Mucosa of stomach (tissue), 1 donor: Measurements from ENCODE around the gene KCNK6.
"Not testable (repeated sequence)": the region's sequence is repeated elsewhere in the genome, so short reads cannot be mapped to it uniquely, and the experiment has no call there.

ENCODE experiments used
- H3K27me3 ChIP-seq: one replicate; pipeline ENCODE4 v1.7.0; 2013; ENCODE audit warnings: mild to moderate bottlenecking, low read length; ENCODE audit not compliant: control insufficient read depth, insufficient read depth
- H3K36me3 ChIP-seq: one replicate; pipeline ENCODE4 v1.7.0; 2013; ENCODE audit warnings: low read length; ENCODE audit not compliant: control insufficient read depth, insufficient read depth
- H3K4me1 ChIP-seq: one replicate; pipeline ENCODE4 v1.7.0; 2013; ENCODE audit warnings: mild to moderate bottlenecking, low read length; ENCODE audit not compliant: control insufficient read depth, insufficient read depth
- H3K4me3 ChIP-seq: one replicate; pipeline ENCODE4 v1.7.0; 2013; ENCODE audit warnings: low read length
- H3K9ac ChIP-seq: one replicate; pipeline ENCODE4 v1.7.0; 2013; ENCODE audit warnings: mild to moderate bottlenecking, low read length, moderate library complexity
- H3K9me3 ChIP-seq: one replicate; pipeline ENCODE4 v1.7.0; 2013; ENCODE audit warnings: mild to moderate bottlenecking, low read length, moderate library complexity; ENCODE audit not compliant: control insufficient read depth
- donor health status: Pancreatic carcinoma.

Gene KCNK6

DNA sequence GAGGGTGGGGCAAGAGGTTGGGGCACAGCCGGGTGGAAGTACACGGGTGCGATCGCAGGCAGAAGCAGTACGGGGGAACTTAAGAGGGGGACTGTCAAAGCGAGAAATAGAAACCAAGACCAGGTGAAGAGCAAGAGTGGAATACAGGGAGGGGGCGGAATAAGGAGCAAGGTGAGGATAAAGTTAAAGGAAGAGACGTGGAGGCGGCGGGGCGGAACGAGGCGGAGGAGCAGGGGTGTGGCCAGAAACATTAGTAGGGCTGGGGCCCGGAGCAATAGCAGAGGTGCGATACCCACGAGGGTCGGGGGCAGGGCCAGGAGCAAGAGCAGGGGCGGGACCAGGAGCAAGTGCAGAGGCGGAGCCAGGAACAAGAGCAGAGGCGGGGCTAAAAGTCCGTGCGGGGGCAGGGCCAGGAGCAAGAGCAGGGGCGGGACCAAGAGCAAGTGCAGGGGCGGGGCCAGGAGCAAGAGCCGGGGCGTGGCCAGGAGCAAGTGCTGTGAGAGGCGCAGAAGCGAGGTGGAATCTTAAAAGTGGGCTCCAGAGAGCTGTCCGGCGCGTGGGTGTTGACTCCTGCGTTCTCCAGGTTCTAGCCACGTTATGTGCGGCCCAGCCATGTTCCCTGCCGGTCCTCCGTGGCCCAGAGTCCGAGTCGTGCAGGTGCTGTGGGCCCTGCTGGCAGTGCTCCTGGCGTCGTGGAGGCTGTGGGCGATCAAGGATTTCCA, 17.2 kb downstream of the KCNK6 start:
- no peaks in the 10 kb centered on the region for H3K36me3 ChIP-seq
- no peaks in the 10 kb centered on the region for H3K9me3 ChIP-seq
- H3K9ac ChIP-seq, result peak overlapping the region; percentile 54
- peaks cover 5% of the 10 kb centered on the region for H3K4me1 ChIP-seq
- no peaks in the 10 kb centered on the region for H3K27me3 ChIP-seq
- peak overlapping the region; percentile 39 for H3K4me3 ChIP-seq

DNA sequence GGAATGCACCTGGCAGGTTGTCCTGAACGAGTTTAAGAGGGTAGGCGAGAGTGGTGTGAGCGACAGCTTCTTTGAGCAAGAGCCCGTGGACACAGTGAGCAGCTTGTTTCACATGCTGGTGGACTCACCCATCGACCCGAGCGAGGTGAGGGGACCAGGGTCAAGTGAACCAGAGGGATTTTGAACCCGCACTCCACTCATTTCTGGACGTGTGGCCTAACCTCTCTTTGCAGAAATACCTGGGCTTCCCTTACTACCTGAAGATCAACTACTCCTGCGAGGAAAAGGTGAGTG, 17.7 kb downstream of the KCNK6 start:
- Histone ChIP-seq H3K9ac (peak overlapping the region; percentile 36), H3K9me3 (no peaks in the 10 kb centered on the region)

DNA sequence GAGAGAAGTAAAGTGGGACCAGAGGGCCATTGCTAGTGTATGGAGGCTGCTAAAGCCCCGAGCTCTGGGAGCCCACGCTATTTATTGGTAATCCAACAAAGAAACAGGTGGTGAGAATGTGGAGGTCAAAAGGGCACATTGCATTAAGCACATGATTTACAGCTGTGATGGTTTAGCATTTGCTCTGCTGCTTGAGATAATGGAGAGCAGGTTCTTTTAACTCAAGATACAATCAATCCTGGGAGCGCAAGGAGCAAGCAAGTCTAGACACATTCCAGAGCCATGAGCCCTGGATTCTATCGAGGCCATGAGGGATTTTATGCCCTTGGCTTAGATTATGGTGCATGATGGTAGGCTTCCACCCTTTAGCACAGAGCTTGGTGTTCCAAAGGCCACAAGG, 19.4 kb downstream of the KCNK6 start:
- H3K9ac ChIP-seq, H3K27me3 ChIP-seq, H3K4me3 ChIP-seq, H3K9me3 ChIP-seq, H3K4me1 ChIP-seq, H3K36me3 ChIP-seq: not testable (repeated sequence)

More for the DNA sequence above, 17.7 kb downstream of the KCNK6 start:
- no peaks in the 10 kb centered on the region for H3K36me3 ChIP-seq
- H3K27me3 ChIP-seq, result no peaks in the 10 kb centered on the region
- no peak overlapping the region for H3K4me3 ChIP-seq
- H3K4me1 ChIP-seq, result peaks cover 5% of the 10 kb centered on the region

DNA sequence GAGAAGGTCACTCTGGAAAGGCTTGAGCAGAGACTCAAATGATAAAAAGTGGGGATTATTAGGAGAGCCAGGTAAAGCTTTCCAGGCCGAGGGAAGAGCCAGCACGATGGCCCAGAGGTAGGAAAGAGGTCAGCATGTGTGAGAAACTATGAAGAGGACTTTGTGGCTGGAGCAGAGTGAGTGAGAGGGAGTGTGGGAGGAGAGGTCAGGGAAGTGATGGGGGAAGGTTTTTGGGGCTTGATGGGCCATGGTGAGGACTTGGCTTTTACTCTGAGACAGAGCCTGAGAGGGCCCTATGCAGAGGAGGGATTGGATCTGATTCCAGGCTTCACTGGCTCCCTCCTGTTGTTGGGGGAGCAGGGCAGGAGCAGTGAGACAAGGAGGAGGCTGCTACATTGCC, 21.3 kb downstream of the KCNK6 start:
- no peak overlapping the region for H3K9ac ChIP-seq
- no peaks in the 10 kb centered on the region for H3K27me3 ChIP-seq
- H3K4me3 ChIP-seq, result no peak overlapping the region
- H3K4me1 ChIP-seq, result peaks cover 5% of the 10 kb centered on the region
- H3K9me3 ChIP-seq, result no peaks in the 10 kb centered on the region
- no peaks in the 10 kb centered on the region for H3K36me3 ChIP-seq

DNA sequence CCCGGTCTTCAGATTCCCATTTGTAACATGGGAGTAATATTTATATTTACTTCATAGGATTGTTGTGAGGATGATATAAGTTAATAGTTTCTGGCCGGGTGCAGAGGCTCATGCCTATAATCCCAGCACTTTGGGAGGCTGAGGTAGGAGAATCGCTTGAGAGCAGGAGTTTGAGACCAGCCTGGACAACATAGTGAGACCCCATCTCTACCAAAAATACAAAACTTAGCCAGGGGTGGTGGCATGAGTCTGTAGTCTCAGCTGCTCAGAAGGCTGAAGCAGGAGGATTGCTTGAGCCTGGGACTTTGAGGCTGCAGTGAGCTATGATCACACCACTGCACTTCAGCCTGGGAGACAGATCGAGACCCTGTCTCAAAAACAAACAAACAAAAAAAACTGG, 27.2 kb downstream of the KCNK6 start:
- Histone ChIP-seq H3K9ac (no peak overlapping the region), H3K9me3 (no peaks in the 10 kb centered on the region), H3K27me3 (peaks cover 4% of the 10 kb centered on the region), H3K4me3 (no peak overlapping the region), H3K4me1 (no peaks in the 10 kb centered on the region), H3K36me3 (no peaks in the 10 kb centered on the region)

DNA sequence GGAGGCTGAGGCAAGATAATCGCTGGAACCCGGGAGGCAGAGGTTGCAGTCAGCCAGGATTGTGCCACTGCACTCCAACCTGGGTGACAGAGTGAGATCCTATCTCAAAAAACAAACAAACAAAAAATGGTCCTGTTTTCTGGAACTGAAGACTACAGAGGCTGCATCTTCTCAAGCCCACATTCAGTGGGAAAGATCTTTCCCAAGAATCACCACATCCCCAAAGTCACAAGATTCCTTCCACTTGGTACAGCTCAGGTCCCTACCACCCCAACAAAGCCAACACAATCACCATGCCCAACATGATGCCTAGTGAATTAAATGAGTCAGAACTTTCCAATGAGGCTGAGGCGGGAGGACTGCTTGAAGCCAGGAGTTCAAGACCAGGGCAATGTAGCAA, 31.2 kb downstream of the KCNK6 start:
- Histone ChIP-seq H3K9me3 (no peaks in the 10 kb centered on the region), H3K4me3 (no peak overlapping the region), H3K4me1 (no peaks in the 10 kb centered on the region), H3K27me3 (peaks cover 4% of the 10 kb centered on the region), H3K36me3 (no peaks in the 10 kb centered on the region), H3K9ac (no peak overlapping the region)

DNA sequence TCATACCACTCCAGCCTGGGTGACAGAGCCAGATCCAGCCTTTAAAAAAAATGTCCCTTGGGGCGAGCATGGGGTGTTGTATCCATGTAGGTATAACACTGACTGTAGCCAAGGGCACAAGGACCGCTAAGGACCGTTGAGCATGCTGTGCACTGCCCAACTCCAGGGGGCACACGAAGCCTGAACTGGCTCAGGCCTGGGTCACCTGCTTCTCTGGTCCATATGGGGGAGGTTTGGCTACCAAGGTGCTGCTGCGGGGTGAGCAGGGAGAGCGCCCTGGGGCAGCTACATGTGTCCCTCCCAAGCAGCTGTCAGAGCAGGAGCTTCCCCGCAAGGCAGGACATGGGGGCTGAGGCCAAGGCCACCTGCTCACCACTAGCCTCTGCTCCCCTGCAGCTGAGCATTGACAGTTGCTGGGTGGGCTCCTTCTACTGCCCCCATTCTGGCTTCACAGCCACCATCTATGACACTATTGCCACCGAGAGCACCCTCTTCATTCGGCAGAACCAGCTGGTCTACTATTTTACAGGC, 32.3 kb downstream of the KCNK6 start:
- Histone ChIP-seq H3K4me1 (no peaks in the 10 kb centered on the region), H3K9me3 (no peaks in the 10 kb centered on the region), H3K27me3 (peaks cover 10% of the 10 kb centered on the region), H3K36me3 (no peaks in the 10 kb centered on the region), H3K9ac (no peak overlapping the region), H3K4me3 (no peak overlapping the region)

DNA sequence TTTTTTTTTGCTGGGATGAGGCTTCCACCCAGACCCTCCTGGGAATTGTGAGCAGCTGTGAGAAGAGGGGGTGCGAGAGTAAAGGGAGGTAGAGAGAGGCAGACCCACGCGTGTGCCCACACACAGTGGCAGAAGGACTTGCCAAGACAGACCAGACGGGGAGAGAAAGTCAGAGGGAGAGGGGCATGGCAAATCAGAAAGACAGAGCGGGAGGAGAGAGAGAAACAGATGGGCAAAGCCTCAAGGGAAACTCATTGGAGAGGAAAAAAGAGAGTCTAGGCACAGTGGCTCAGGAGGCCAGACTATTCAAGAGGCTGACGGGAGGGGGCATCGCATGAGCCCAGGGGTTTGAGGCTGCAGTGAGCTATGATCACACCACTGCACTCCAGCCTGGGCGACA, 33.0 kb downstream of the KCNK6 start:
- Histone ChIP-seq H3K27me3 (peaks cover 10% of the 10 kb centered on the region), H3K9me3 (no peaks in the 10 kb centered on the region), H3K9ac (no peak overlapping the region), H3K4me1 (no peaks in the 10 kb centered on the region), H3K4me3 (no peak overlapping the region), H3K36me3 (no peaks in the 10 kb centered on the region)

DNA sequence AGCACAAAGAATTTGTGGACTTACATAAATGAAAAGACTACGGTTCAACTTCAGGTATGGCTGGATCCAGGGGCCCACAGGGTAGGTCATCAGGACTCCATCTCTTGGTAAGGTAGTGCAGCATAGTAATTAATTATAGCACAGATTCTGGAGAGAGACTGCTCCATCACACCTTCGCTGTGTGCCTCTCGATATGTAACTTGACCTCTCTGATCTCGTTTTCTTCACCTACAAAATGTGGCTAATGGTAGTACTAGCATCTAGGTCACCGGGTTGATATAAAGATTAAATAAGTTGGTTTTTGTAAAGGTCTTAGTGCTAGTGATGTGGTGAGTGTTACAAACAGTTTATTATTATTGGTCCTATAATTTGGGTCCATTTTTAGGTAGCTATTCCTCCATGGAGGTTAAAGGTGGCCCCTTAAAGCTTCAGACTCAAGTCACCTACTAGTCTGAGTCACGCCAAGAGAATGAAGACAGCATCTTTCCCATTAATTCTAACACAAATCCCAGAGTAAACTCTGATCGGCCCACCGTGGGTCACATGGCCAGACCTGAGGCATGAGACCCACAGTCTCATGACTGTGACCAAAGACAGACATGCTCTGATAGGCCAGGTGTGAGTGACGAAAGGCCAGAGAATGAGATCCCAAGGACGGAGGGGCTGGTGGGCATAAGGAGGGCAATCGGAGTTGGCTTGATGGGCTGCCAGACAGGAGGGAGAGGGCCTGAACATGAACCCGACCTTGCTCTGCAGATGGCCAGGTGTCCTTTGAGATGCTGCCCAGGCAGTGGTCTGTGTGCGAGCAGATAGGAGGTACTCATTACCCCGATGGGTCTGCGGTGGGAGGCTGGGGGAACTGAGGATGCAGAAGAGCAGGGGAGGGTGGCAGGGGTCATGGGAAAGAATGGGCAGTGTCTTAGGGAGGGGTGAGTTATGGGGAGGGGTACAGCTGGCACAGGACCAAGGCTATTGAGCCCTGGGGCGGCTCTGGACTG, 36.4 kb downstream of the KCNK6 start:
- no peaks in the 10 kb centered on the region for H3K4me1 ChIP-seq
- H3K27me3 ChIP-seq, result peaks cover 31% of the 10 kb centered on the region
- H3K9me3 ChIP-seq, result no peaks in the 10 kb centered on the region
- no peaks in the 10 kb centered on the region for H3K36me3 ChIP-seq
- H3K4me3 ChIP-seq, result no peak overlapping the region
- H3K9ac ChIP-seq, result no peak overlapping the region

DNA sequence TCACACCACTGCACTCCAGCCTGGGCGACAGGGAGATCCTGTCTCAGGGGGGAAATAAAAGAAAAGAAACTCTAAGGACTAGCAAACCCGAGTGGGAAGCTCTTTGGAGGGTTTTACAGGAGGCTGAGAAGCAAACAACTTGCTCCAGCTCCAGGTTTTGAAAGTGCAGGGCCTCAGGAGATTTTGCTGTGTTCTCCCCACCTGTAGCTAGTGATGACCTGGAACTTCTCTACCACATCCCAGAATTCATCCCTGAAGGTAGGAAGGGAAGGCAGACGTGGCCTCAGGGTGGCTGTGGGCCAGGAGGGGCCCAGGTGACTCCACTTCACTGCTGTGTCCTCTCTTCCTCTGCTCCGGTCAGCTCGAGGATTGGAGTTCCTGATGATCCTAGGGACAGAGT, 38.4 kb downstream of the KCNK6 start:
- Histone ChIP-seq H3K27me3 (peaks cover 35% of the 10 kb centered on the region), H3K9me3 (no peaks in the 10 kb centered on the region), H3K9ac (no peak overlapping the region), H3K4me3 (no peak overlapping the region), H3K4me1 (peaks cover 10% of the 10 kb centered on the region), H3K36me3 (no peaks in the 10 kb centered on the region)

DNA sequence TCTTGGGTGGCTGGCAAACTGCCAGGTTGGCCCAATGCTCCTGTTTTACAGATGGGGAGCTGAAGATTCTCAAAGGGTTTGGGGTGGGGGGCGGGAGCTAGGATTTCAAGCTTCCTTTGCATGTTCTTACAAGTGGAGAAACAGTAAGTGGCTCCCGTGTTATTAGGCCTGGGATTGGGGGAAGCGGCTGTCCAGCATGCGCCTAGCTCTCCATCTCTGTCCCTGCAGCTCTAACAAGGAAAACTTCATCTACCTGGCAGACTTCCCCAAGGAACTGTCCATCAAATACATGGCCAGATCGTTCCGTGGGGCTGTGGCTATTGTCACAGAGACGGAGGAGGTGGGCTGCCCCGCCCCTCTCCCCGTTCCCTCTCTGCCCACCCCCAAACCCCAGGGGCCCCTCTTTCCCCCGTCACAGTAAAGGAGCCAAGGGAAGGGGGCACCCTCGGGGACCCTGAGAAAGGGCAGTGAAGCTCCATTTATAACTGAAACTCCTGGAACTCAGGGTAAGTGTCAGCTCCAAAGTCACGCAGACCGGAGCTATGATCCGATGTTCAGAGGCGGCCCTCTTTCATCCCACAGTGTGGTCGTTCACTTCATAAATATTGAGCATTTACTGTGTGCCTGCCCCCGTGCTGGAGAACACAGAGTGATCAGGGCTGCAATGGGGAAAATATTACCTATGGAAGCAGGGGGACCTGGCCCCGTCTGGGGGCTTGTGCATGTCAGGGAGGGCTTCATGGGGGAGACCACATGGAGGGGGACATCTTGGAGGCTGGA, 39.8 kb downstream of the KCNK6 start:
- Histone ChIP-seq H3K4me3 (no peak overlapping the region), H3K27me3 (peaks cover 35% of the 10 kb centered on the region), H3K9ac (no peak overlapping the region), H3K4me1 (peaks cover 11% of the 10 kb centered on the region), H3K36me3 (no peaks in the 10 kb centered on the region), H3K9me3 (no peaks in the 10 kb centered on the region)

DNA sequence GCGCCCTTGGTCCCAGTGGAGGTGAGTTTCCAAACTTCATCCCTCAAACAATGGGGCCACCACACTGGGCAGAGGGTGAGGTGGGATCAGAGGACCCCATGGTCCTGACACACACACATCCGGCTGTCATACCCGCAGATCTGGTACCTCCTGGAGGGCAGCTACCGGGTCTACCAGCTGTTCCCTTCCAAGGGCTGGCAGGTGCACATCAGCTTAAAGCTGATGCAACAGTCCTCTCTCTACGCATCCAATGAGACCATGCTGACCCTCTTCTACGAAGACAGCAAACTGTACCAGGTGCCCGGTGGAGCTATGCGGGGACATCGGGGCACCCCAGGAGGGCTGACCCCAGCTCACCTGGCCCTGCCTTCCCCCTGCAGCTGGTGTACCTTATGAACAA, 40.7 kb downstream of the KCNK6 start:
- peaks cover 38% of the 10 kb centered on the region for H3K27me3 ChIP-seq
- H3K4me1 ChIP-seq, result peaks cover 11% of the 10 kb centered on the region
- H3K9ac ChIP-seq, result no peak overlapping the region
- no peaks in the 10 kb centered on the region for H3K36me3 ChIP-seq
- H3K4me3 ChIP-seq, result no peak overlapping the region
- no peaks in the 10 kb centered on the region for H3K9me3 ChIP-seq
